Ramos (cell line): ENCODE data around the gene MECR.
"Not testable (repeated sequence)": the region's sequence is repeated elsewhere in the genome, so short reads cannot be mapped to it uniquely, and the experiment has no call there.

Experiments used
- in situ Hi-C: fragments of 300-500 bp; cut with MboI; formaldehyde crosslinking; loops from one replicate; pipeline ENCODE4 v1.14.3; 2022; ENCODE audit warnings: low sequenced_read_pairs; ENCODE audit not compliant: unreplicated experiment

MECR gene

DNA sequence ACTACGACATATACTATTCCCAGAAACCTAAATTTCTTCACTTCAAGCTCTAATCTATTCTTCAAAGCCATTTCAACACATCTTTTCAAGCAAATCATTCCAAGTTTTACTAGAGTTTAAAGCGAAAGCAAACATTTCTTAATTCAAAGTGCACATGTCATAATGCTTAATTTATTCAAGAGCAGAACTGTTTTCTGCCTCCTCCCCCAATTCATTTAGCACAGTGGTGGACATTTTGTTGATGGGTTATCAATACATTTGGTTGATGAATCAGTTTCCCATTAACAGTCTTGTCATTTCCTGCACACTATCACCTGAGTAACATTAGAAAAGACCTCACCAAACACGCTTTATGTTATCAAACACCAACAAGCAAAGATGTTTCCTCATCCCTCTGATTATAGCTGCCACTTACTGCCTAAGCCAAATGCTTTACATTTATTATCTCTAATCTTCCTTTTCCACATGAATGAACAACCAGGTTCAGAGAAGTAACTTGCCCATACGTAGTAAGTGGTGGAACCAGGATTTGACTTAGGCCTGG, 51.0 kb downstream of the MECR start:
- in situ Hi-C loops = no loop called here

DNA sequence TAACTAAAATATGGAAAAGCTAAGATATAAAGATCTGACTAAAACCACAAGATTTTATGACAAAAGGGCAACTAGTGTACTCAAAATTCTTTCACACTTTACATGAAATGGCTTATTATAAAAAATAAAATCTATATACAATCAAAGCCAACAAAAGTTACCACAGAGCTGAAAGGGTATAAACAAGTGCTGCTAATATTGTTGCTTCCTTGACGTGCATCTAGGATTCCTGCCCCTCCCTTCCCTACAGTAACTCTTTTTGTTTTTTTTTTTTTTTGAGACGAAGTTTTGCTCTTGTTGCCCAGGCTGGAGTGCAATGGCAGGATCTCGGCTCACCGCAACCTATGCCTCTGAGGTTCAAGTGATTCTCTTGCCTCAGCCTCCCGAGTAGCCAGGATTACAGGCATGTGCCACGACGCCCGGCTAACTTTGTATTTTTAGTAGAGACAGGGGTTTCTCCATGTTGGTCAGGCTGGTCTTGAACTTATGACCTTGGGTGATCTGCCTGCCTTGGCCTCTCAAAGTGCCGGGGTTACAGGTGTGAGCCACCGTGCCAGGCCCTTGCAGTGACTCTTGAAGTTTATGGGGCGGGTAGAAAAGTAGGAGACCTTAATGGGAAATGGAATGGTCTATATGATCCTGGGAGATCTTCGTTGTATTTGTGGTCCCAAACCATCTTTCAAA, 53.6 kb downstream of the MECR start:
- in situ Hi-C loops = no loop called here

DNA sequence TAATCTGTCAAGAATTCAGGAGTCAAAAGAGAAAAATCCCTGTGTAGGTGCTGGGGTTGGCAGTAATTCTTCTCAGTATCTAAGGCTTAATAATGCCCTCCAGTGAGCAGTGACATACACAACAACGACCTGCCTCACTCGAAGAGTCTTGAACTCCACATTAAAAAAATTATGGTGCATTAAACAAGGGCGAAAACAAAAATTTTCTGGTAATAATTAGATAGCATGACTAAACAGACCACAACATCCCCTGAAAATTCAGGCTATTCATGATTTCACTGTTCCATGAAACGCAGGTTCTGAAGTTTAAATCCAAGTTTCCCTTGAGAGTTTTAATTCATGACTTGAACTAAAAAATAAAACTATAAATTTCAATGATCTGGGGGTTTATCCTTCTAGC, 54.2 kb downstream of the MECR start:
- in situ Hi-C loops = no loop called here

DNA sequence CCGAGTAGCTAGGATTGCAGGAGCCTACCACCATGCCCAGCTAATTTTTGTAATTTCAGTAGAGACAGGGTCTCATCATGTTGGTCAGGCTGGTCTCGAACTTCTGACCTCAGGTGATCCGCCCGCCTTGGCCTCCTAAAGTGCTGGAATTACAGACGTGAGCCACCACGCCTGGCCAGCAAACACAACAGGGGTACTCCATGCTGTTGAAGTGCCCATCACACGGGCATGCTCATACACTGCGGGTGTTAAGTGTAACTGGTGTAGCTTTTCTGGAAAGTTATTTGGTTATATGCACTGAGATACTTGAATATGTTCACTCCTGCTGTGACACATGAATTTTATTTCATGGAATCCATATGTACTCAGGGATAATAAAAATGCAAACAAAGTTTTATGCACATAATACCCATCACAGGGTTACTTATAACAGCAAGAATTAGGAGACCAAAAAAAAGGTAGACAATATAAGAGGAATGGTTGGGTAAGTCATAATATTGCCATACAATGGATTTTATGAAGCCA, 58.3 kb downstream of the MECR start:
- in situ Hi-C loops = no loop called here

DNA sequence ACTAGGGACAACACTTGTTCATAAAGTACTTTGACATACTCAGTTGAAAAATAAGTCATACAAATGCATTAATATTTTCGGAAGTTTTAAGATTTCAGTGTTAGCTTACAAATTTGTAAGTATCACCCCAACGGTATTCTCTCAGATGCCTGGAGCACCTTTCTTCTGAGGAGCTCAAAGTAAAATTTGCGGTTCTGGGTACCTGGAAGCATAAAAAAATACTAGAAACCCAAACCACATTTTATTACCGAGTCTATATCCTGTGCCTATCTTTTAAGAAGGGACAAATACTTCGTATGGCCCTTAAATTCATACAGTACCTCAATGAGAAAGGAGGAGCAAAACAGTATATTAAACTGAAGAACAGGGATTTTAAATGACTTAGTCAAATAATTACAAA, 59.2 kb downstream of the MECR start:
- in situ Hi-C loops = no loop called here

DNA sequence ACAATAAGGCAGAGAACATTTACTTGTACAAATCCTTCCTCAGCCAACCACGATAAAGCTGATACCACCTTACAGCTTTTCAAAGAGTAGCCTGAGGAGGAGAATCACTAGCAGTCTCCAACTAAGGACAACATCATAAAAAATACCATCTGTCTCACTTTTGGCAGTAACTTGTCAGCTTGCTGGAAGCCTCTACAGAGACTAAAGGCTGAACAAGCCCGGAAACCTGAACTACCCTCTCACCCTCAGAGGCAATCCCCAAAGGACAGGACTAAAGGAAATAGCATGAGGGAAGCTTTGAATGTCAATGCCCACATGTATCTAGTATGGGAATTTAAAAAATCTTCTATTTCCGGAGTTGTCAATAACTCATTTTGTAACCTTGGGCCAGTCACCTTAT, 59.6 kb downstream of the MECR start:
- in situ Hi-C loops = no loop called here

DNA sequence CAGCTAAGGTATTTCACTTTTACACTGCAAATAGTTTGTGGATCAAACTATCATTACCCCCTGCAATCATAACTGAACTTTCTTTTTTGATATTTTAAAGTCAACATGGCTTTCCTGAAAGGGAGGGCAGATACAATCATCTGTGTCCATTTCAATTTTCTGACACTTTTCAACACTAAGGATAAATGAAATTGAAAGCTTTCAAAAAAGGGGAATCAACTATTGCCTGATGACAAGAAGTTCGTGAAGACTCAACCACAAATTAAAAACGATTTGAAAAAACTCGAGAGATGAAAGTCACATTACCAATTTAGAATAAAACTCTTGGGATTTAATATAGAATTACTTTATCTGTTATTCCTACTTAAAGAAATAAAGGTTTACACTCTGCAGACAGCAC, 60.8 kb downstream of the MECR start:
- in situ Hi-C loops = no loop called here

DNA sequence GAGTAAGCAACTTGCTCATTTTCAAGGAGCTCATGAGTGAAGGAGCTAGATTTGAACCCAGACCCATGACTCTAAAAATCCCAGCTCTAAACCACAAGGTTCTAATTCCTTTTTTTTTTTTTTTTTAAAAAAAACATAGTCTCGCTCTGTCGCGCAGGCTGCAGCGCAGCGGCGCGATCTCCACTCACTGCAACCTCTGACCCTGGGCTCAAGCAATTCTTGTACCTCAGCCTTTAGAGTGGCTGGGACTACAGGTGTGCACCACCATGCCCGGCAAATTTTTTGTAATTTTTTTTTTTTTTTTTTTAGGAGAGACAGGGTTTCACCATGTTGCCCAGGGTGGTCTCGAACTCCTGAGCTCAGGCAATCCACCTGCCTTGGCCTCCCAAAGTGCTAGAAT, 62.8 kb downstream of the MECR start:
- in situ Hi-C loops = no loop called here

DNA sequence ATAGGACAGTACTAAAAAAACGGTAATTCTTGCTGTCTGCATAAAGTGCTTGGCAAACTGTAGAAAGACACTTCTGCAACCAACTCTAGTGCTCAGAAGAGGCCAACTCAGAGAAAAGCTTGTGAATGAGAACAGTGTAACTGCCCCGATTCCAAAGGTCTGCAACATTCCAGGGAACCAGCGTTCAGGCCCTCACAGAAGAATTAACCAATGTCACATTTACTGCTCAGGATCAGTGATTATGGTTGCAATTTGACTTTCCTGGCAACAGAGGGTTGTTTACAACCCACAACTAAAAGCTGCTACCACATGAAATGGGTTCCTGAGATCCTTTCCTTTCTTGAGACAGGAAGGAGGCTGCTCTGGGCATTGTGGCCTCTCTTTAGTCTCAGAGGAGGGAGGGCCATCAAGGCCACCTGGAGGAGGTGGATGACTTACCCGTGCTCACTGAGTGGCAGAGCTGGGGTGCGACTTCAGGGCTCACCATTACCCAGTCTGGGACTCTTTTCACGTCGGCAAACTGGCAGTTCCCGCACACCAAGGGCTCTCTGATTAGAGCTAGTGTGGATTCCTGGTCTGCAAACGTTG, 64.3 kb downstream of the MECR start:
- in situ Hi-C loops = no loop called here

DNA sequence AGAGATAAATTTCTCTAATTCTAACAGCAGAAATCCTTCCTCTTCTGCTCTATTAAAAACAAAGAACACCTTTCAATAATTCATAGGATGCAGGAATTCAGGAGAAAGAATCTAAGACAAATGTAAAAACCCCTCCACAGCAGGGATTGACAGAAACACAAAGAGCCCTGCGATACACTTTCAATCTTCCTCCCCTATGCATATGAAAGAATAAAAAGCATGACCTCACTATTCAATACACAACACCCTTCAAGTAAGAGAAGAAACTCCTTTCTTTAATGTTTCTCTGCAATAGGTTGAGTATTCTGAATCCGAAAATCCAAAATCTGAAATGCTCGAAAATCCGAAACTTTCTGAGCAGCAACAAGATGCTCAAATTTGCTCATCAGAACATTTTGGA, 66.1 kb downstream of the MECR start:
- in situ Hi-C loops = no loop called here

DNA sequence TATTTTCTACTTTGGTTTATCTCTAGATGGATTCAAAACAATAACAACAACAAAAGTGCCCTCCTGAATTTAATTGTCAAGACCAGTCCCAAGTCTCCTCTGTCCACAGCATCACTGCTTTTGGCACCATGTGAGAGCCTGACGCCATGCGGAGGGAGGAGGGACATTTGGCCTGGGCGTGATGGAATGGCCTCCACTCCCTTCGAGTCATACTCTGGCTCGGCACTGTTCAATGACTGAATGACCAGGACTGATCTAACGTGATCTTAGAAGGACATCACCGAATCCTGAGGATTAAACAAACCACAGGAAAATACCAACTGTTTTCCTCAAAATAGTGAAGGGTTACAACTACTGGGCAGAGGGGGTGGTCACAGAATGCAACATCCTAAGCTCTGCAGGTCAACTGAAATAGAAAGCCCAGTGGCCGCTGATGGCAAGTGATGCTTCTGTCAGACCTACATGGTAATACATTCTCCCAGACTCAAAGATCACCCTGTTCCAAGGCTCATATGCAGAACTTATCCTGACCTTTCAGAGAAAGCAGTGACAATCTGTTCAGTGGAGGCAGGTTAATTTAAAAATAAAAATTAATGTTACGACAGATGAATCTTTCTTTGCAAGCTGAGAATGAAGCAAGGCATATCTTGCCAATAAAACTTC, 68.1 kb downstream of the MECR start:
- in situ Hi-C loops = no loop called here

DNA sequence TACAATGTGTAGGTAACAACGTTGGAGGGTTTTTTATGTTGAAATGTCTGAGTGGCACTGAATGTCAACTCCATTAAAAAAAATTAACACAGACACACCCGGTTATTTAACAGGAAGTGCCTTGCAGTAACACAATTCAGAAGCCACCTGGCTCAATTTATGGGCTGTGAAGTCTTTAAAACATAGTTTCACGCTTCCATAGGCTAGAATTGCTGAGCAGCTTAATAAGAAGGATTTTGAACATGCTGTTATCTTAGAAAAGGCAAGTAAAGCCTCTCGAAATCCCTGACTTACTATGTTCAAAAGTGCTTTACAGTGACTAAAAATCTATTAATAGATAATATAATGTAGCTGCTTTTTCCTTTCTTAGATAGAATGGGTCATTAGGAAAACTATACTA, 68.7 kb downstream of the MECR start:
- in situ Hi-C loops = no loop called here

DNA sequence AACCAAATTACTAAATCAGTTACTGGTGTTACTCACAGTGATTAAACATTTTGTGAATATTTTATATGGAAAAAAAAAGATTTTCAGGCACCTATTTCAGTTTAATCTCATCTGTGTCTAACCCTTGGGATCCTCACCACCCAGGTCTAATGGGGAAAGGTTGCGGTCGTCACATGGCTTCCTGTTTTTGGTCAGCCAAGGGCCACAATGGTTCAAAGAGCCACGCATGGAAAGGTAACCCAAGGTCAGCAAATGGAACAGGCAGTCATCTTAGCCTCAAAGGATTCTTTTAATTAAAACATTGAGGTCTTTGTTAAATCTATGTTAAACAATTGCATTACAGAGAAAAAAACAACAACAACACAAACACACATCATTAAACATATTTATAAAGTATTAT, 71.0 kb downstream of the MECR start:
- in situ Hi-C loops = no loop called here

DNA sequence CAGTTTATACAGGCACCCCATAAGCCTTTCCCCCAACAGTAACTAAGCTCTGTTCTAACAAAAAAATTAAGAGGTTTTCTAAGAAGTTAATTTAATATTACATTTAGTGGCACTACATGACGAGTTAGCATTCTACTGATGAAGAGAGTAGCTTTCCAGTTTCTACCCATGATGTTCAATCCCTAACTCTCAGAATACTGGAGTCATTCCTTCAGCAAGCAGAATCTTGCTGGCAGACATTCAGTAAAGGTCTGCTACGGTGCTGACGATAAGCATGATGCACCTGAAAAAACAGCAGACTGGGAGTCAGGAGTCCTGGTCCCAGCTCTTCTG, 73.5 kb downstream of the MECR start:
- in situ Hi-C loops = no loop called here

DNA sequence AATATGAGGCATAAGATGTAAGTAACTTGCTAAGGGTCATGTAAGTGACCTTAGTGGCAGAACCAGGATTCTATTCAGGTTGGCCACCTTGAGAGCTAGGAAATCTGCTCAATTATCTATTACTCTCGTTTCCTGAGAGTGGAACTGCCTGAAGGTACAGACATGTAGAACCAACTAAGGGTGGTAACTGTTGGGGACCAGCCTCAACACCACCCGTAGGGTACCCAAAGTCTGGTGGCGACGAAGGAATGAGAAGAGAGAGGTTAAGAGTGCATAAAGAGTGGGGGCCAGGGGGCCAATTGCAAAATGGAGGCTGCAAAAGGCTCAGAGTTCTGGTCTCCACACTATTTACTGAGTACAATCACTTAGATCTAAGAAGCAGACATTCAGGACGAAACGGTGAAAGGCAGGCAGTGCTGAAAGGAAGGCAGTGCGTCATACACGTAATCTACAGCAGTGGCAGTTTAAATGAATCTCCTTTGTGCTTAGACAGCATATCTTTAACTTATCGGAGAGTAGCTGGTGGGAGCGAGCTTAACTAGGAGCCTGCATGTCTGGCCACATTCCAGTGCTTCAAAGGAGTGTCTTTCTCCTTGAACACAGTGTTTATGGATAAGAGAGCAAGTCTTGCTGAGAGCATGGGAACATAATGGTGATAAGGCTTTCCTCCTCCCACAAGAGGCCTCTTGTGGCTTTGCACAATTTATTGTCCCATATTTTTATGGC, 74.0 kb downstream of the MECR start:
- in situ Hi-C loops = no loop called here

DNA sequence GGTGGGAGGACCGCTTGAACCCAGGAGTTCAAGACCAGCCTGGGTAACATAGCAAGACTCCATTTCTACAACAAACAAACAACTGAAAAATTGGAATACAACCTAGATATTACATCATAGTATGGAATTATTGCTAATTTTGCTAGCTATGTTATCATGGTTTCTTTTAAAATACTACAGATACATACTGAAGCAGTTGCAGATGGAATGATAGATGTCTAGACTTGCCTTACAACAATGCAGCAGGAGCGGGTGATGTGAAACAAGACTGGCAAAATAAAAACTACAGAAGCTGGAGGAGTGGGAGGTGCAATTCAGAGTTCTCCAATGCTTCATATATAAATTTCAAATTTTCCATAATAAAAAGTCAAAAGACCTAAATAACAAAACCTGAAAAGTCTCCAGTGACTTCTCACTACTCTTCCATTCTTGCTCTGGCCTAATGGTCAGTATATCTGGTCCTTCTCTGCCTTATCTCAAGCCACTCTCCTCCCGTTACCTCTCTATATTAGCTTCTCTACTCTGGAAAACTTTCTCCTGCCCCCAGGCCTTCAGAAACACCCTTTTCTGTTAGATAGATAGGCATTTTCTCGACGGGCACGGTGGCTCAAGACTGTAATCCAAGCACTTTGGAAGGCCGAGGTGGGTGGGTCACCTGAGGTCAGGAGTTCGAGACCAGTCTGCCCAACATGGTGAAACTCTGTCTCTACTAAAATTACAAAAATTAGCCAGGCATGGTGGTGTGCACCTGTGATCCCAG, 78.5 kb downstream of the MECR start:
- in situ Hi-C loops = no loop called here

DNA sequence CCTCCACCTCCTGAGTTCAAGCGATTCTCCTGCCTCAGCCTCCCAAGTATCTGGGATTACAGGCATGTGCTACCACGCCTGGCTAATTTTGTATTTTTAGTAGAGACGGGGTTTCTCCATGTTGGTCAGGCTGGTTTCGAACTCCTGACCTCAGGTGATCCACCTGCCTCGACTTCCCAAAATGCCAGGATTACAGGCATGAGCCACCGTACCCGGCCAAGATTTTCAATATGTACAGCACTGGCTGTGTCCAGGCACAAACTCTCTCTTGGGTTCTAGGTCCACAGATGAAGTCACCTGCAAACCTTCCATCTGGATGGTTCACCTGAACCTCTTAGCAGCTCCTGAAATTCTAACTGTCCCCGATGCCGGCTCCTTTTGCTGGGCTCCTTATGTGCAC, 80.4 kb downstream of the MECR start:
- in situ Hi-C loops = not testable (repeated sequence)

DNA sequence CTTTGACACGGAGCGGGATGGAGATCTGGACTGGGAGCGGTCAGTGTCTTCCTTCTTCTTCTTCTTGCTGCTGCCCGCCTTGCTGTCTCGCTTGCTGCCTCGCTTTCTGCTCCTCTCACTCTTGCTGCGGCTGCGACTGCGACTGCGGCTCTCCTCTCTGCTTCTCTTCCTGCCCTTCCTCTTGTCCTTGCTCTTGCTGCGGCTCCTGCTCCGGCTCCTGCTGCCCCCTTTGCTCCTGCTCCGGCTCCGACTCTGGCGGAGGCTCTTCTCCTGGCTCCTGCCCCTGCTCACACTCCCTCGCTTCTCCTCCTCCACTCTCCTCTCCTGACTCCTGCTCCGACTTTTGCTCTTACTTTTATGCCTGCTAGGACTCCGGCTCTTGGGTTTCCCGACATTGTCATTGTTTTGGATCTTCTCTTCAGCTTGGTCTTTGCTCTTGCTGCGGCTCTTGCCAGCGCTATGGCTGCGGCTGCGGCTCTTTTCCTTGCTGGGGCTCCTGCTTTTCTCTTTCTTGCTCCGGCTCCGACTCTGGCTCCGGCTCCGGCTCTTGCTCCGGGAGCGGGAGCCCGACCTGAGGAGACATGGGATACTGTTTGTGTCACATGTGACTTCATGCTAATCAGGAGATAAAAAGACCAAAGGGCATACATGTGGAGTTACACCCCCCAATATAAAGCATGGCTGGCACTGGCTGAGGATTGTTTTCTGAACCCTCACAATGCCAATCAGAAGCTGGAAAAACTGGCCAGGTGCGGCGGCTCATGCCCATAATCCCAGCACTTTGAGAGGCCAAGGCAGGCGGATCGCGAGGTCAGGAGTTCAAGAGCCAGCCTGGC, 81.9 kb downstream of the MECR start:
- in situ Hi-C loops = no loop called here

DNA sequence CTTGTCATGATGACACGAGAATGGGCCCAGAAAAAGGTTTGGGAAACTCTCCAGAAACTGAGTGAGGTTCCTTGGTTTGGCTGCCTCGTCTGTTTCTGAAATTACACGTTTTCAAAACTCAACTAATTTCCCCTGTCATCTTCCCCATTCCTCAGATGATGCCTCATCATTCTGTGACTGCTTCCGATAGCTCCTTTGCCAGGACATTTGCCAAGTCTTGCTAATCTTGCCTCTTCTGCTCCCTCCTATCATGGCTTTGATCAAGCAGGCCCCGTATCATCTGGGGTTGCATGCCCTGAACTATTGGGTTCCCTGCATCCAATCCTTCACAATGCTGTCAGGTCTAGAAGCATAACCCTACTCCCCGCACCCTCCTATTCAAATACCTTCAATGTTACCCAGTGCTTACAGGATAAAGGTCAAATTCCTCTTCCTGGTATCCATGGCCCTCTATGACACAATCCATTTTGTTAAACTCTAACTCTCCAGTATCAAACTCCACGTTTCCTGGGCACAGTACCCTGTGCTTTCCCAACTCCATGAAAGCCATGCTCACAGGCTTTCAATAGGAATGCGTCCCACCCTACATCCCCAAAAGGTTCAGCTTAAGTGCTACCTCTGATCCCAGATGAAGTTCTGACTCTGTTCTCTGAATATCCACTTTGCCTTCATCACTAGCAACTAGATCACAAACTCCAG, 84.8 kb downstream of the MECR start:
- in situ Hi-C loops = no loop called here
